ENCODE data around the gene GNAL. TPM values are rescaled to one million over a fixed set of nuclear protein-coding genes. Genes with fewer than 3 reads are reported as not detected.
A peak's percentile ranks its signal among the peaks of the same experiment; 100 is the strongest.

Gene GNAL
- total RNA-seq, 1 experiment from 2014 or later, result 0.61 TPM

GRCh38 chr18:11729556-11729955, 40.5 kb downstream of the GNAL start:
- Mint-ChIP-seq H3K4me1 (ENCODE audit: low read depth, unreplicated experiment) (no peaks in the 10 kb centered on the region), H3K9me3 (ENCODE audit: low read depth, unreplicated experiment) (no peaks in the 10 kb centered on the region), H3K27ac (ENCODE audit: unreplicated experiment) (no peak overlapping the region), H3K36me3 (ENCODE audit: insufficient read depth, unreplicated experiment) (no peaks in the 10 kb centered on the region), H3K27me3 (ENCODE audit: unreplicated experiment) (peaks cover 99% of the 10 kb centered on the region), H3K4me3 (ENCODE audit: low read depth, unreplicated experiment) (no peak overlapping the region)
- TF ChIP-seq CTCF (IDR thresholded peaks at IDR 0.05; ENCODE audit: unreplicated experiment), result no peak
- intact Hi-C loops (cut with micrococcal nuclease; ENCODE audit: unreplicated experiment), result no loop called here
- BruUV-seq (replicated peaks), result no TSS peak
- DNase-seq, result no peak
- CTCF ChIA-PET, result interaction anchor here (0.7 to 1.2 kb wide), 3 partner anchors 10 to 218 kb away, joined by 3 to 5 read pairs (median 3); no protein-coding TSS in a partner anchor

- Mint-ChIP-seq H3K36me3 (ENCODE audit: insufficient read depth, unreplicated experiment) (no peaks in the 10 kb centered on the region), H3K27ac (ENCODE audit: unreplicated experiment) (no peak overlapping the region), H3K4me3 (ENCODE audit: low read depth, unreplicated experiment) (no peak overlapping the region), H3K27me3 (ENCODE audit: unreplicated experiment) (peaks cover 99% of the 10 kb centered on the region), H3K4me1 (ENCODE audit: low read depth, unreplicated experiment) (no peaks in the 10 kb centered on the region), H3K9me3 (ENCODE audit: low read depth, unreplicated experiment) (no peaks in the 10 kb centered on the region)
- BruUV-seq (replicated peaks), result no TSS peak
- CTCF ChIA-PET, result interaction anchor here (0.8 to 1.9 kb wide), 7 partner anchors 77 to 306 kb away, joined by 3 to 14 read pairs (median 5); no protein-coding TSS in a partner anchor
- intact Hi-C loops (cut with micrococcal nuclease; ENCODE audit: unreplicated experiment), result loop anchor here (1.0 to 2.0 kb wide), 3 partner anchors 139 to 306 kb away; no protein-coding TSS in a partner anchor
- peak; percentile 96 for TF ChIP-seq CTCF (IDR thresholded peaks at IDR 0.05; ENCODE audit: unreplicated experiment)
- peak; percentile 82 for DNase-seq
Measured at GRCh38 chr18:11733031-11733430, 44.0 kb downstream of the GNAL start.

DNA sequence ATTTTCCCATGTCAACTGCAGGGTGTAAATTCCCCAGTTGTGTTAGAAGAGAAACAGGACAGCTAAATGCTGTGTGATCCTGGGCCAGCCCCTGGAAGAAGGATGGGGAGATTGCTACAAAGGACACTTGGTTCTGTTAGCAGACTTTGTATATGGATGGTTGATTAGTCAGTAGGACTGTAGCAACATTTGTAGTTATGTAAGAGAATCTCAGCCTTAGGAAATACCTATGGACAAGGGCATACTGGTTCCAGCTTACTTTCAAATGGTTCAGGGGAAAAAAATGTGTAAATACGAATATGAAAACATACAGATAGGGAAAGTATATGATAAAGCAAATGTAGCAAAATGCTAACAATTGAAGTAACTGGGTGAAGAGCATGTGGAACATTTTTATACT, 47.6 kb downstream of the GNAL start:
- DNase-seq, result no peak
- intact Hi-C loops (cut with micrococcal nuclease; ENCODE audit: unreplicated experiment), result no loop called here
- Mint-ChIP-seq H3K27me3 (ENCODE audit: unreplicated experiment) (peaks cover 100% of the 10 kb centered on the region), H3K4me1 (ENCODE audit: low read depth, unreplicated experiment) (no peaks in the 10 kb centered on the region), H3K4me3 (ENCODE audit: low read depth, unreplicated experiment) (no peak overlapping the region), H3K27ac (ENCODE audit: unreplicated experiment) (no peak overlapping the region), H3K9me3 (ENCODE audit: low read depth, unreplicated experiment) (no peaks in the 10 kb centered on the region), H3K36me3 (ENCODE audit: insufficient read depth, unreplicated experiment) (no peaks in the 10 kb centered on the region)
- BruUV-seq (replicated peaks), result no TSS peak
- CTCF ChIA-PET, result interaction anchor here (0.6 kb wide), 1 partner anchor 651 kb away, joined by 3 read pairs; no protein-coding TSS in a partner anchor
- TF ChIP-seq CTCF (IDR thresholded peaks at IDR 0.05; ENCODE audit: unreplicated experiment), result no peak

GRCh38 chr18:11739893-11740292, 50.8 kb downstream of the GNAL start:
- Mint-ChIP-seq H3K36me3 (ENCODE audit: insufficient read depth, unreplicated experiment) (no peaks in the 10 kb centered on the region), H3K4me1 (ENCODE audit: low read depth, unreplicated experiment) (no peaks in the 10 kb centered on the region), H3K27me3 (ENCODE audit: unreplicated experiment) (peaks cover 98% of the 10 kb centered on the region), H3K27ac (ENCODE audit: unreplicated experiment) (no peak overlapping the region), H3K4me3 (ENCODE audit: low read depth, unreplicated experiment) (no peak overlapping the region), H3K9me3 (ENCODE audit: low read depth, unreplicated experiment) (no peaks in the 10 kb centered on the region)
- no TSS peak for BruUV-seq (replicated peaks)
- CTCF ChIA-PET, result interaction anchor here (1.0 kb wide), 1 partner anchor 11 kb away, joined by 3 read pairs; no protein-coding TSS in a partner anchor
- intact Hi-C loops (cut with micrococcal nuclease; ENCODE audit: unreplicated experiment), result no loop called here
- DNase-seq, result no peak
- TF ChIP-seq CTCF (IDR thresholded peaks at IDR 0.05; ENCODE audit: unreplicated experiment), result no peak
